ENCODE data around the gene CTAGE15. TPM values are rescaled to one million over a fixed set of nuclear protein-coding genes. Genes with fewer than 3 reads are reported as not detected.
"Not testable (repeated sequence)": the region's sequence is repeated elsewhere in the genome, so short reads cannot be mapped to it uniquely, and the experiment has no call there.

The CTAGE15 gene
- total RNA-seq (1 to 10 TPM in 1 of 4 donors, under 1 TPM in 1, not detected in 2; 0.55 to 1.3 TPM), polyA plus RNA-seq (under 1 TPM in 1 of 3 donors, not detected in 2; 0.63 TPM)

GRCh38 chr7:143571501-143571900 lies at the start of gene CTAGE15:
CTAGE15 (plus strand) TSS chr7:143571801; CDS start chr7:143571818, 17 bp downstream.
- intact Hi-C loops (cut with DNase I); H3K27ac ChIP-seq; H3K27me3 ChIP-seq; H3K4me3 ChIP-seq; H3K4me1 ChIP-seq; H3K9me3 ChIP-seq; H3K36me3 ChIP-seq; DNase-seq: not testable (repeated sequence)
- WGBS, 2 donors, result 98% methylated on average over 8 of the region's 20 CpGs; no CpG with 5 or more reads in 1 of the 2 donors

- intact Hi-C loops (cut with DNase I); H3K9me3 ChIP-seq; DNase-seq; H3K4me3 ChIP-seq; H3K4me1 ChIP-seq; H3K36me3 ChIP-seq; H3K27ac ChIP-seq; H3K27me3 ChIP-seq: not testable (repeated sequence)
- no CpG with 5 or more reads among the region's 9 CpGs for WGBS, 2 donors
Observed at GRCh38 chr7:143522309-143522916, 49.2 kb upstream of the CTAGE15 start.

- DNase-seq; intact Hi-C loops (cut with DNase I); H3K4me1 ChIP-seq; H3K4me3 ChIP-seq; H3K9me3 ChIP-seq; H3K27me3 ChIP-seq; H3K27ac ChIP-seq; H3K36me3 ChIP-seq: not testable (repeated sequence)
- 83 to 93% methylated on average over 3 to 4 of the region's 6 CpGs for WGBS, 2 donors
Observed at GRCh38 chr7:143531169-143531926, 40.3 kb upstream of the CTAGE15 start.

- H3K9me3 ChIP-seq, result not testable (repeated sequence)
Observed at GRCh38 chr7:143531932-143532331, 39.7 kb upstream of the CTAGE15 start.

GRCh38 chr7:143533213-143533839 lies 38.3 kb upstream of the CTAGE15 start:
- H3K27ac ChIP-seq; DNase-seq; H3K4me1 ChIP-seq; H3K4me3 ChIP-seq; H3K27me3 ChIP-seq; intact Hi-C loops (cut with DNase I); H3K36me3 ChIP-seq; H3K9me3 ChIP-seq: not testable (repeated sequence)
- WGBS, 2 donors, result no CpG with 5 or more reads among the region's 6 CpGs

More at GRCh38 chr7:143531932-143532331, 39.7 kb upstream of the CTAGE15 start:
- H3K27me3 ChIP-seq; H3K4me1 ChIP-seq; H3K4me3 ChIP-seq; H3K36me3 ChIP-seq; H3K27ac ChIP-seq; intact Hi-C loops (cut with DNase I); DNase-seq: not testable (repeated sequence)
- no CpG with 5 or more reads among the region's 1 CpG for WGBS, 2 donors

- H3K4me3 ChIP-seq; H3K27me3 ChIP-seq; H3K36me3 ChIP-seq; H3K9me3 ChIP-seq; DNase-seq; H3K4me1 ChIP-seq; H3K27ac ChIP-seq; intact Hi-C loops (cut with DNase I): not testable (repeated sequence)
- WGBS, 2 donors, result 96% methylated on average over 1 of the region's 1 CpG; no CpG with 5 or more reads in 1 of the 2 donors
Observed at GRCh38 chr7:143536443-143536842, 35.2 kb upstream of the CTAGE15 start.

- H3K36me3 ChIP-seq; H3K4me3 ChIP-seq; H3K4me1 ChIP-seq; H3K9me3 ChIP-seq; DNase-seq; H3K27ac ChIP-seq; intact Hi-C loops (cut with DNase I); H3K27me3 ChIP-seq: not testable (repeated sequence)
- WGBS, 2 donors, result no CpG with 5 or more reads among the region's 7 CpGs
Observed at GRCh38 chr7:143543288-143544038, 28.1 kb upstream of the CTAGE15 start.

GRCh38 chr7:143555968-143556367 lies 15.6 kb upstream of the CTAGE15 start:
- H3K4me1 ChIP-seq; H3K4me3 ChIP-seq; DNase-seq; H3K36me3 ChIP-seq; intact Hi-C loops (cut with DNase I); H3K27ac ChIP-seq; H3K9me3 ChIP-seq; H3K27me3 ChIP-seq: not testable (repeated sequence)
- WGBS, 2 donors, result no CpG with 5 or more reads among the region's 1 CpG

GRCh38 chr7:143563306-143563705 lies 8.3 kb upstream of the CTAGE15 start:
- H3K27me3 ChIP-seq; H3K27ac ChIP-seq; H3K4me3 ChIP-seq; intact Hi-C loops (cut with DNase I); H3K4me1 ChIP-seq; DNase-seq; H3K9me3 ChIP-seq; H3K36me3 ChIP-seq: not testable (repeated sequence)
- WGBS, 2 donors, result 1 to 4% methylated on average over 1 to 3 of the region's 6 CpGs

- DNase-seq; intact Hi-C loops (cut with DNase I); H3K27me3 ChIP-seq; H3K9me3 ChIP-seq; H3K27ac ChIP-seq; H3K36me3 ChIP-seq; H3K4me1 ChIP-seq; H3K4me3 ChIP-seq: not testable (repeated sequence)
- no CpG with 5 or more reads among the region's 1 CpG for WGBS, 2 donors
Observed at GRCh38 chr7:143566001-143566400, 5.6 kb upstream of the CTAGE15 start.

GRCh38 chr7:143588183-143588582 lies 16.6 kb downstream of the CTAGE15 start:
- H3K4me1 ChIP-seq; DNase-seq; H3K9me3 ChIP-seq; H3K4me3 ChIP-seq; H3K36me3 ChIP-seq; H3K27me3 ChIP-seq; H3K27ac ChIP-seq; intact Hi-C loops (cut with DNase I): not testable (repeated sequence)
- 89 to 91% methylated on average over 2 of the region's 3 CpGs for WGBS, 2 donors

GRCh38 chr7:143589897-143590296 lies 18.3 kb downstream of the CTAGE15 start:
- H3K9me3 ChIP-seq; DNase-seq; H3K27ac ChIP-seq; H3K27me3 ChIP-seq; intact Hi-C loops (cut with DNase I); H3K4me3 ChIP-seq; H3K36me3 ChIP-seq; H3K4me1 ChIP-seq: not testable (repeated sequence)
